ENCODE results near the gene MYORG. TPM values are rescaled to one million over a fixed set of nuclear protein-coding genes. Genes with fewer than 3 reads are reported as not detected.

Gene MYORG
- total RNA-seq, 1 donor from 2014 or later = 6.3 TPM

GRCh38 chr9:34409154-34409553 lies 32.5 kb upstream of the MYORG start:
- H3K4me3 ChIP-seq = no peak overlapping the region
- H3K9me3 ChIP-seq (replicated peaks) = no peaks in the 10 kb centered on the region
- DNase-seq = no peak
- H3K27me3 ChIP-seq (ENCODE audit: low read depth) = no peaks in the 10 kb centered on the region
- intact Hi-C loops (cut with micrococcal nuclease) = loop anchor here (10.0 kb wide), 2 partner anchors 96 to 196 kb away; no protein-coding TSS in a partner anchor
- TF ChIP-seq CTCF (IDR thresholded peaks at IDR 0.05; ENCODE audit: borderline replicate concordance) = no peak
- no peak overlapping the region for H3K27ac ChIP-seq (replicated peaks)
- peaks cover 17% of the 10 kb centered on the region for H3K36me3 ChIP-seq
- H3K4me1 ChIP-seq = no peaks in the 10 kb centered on the region

GRCh38 chr9:34408173-34408572 lies 31.5 kb upstream of the MYORG start:
- Histone ChIP-seq H3K27ac (replicated peaks) (no peak overlapping the region), H3K36me3 (peaks cover 22% of the 10 kb centered on the region), H3K9me3 (replicated peaks) (no peaks in the 10 kb centered on the region), H3K27me3 (ENCODE audit: low read depth) (no peaks in the 10 kb centered on the region), H3K4me1 (peaks cover 5% of the 10 kb centered on the region), H3K4me3 (no peak overlapping the region)
- TF ChIP-seq CTCF (IDR thresholded peaks at IDR 0.05; ENCODE audit: borderline replicate concordance) = no peak
- no peak for DNase-seq
- intact Hi-C loops (cut with micrococcal nuclease) = loop anchor here (10.0 kb wide), 2 partner anchors 97 to 197 kb away; no protein-coding TSS in a partner anchor

- H3K27me3 ChIP-seq (ENCODE audit: low read depth) = no peaks in the 10 kb centered on the region
- no peak overlapping the region for H3K27ac ChIP-seq (replicated peaks)
- H3K4me3 ChIP-seq = no peak overlapping the region
- TF ChIP-seq CTCF (IDR thresholded peaks at IDR 0.05; ENCODE audit: borderline replicate concordance) = no peak
- no peaks in the 10 kb centered on the region for H3K9me3 ChIP-seq (replicated peaks)
- peaks cover 5% of the 10 kb centered on the region for H3K4me1 ChIP-seq
- intact Hi-C loops (cut with micrococcal nuclease) = loop anchor here (10.0 kb wide), 2 partner anchors 99 to 199 kb away; no protein-coding TSS in a partner anchor
- DNase-seq = no peak
- H3K36me3 ChIP-seq = peaks cover 41% of the 10 kb centered on the region
These were observed 29.5 kb upstream of the MYORG start for GRCh38 chr9:34406219-34406618.

GRCh38 chr9:34405719-34406118 lies 29.0 kb upstream of the MYORG start:
- no peaks in the 10 kb centered on the region for H3K9me3 ChIP-seq (replicated peaks)
- H3K36me3 ChIP-seq = peaks cover 46% of the 10 kb centered on the region
- no peak for DNase-seq
- H3K4me3 ChIP-seq = no peak overlapping the region
- TF ChIP-seq CTCF (IDR thresholded peaks at IDR 0.05; ENCODE audit: borderline replicate concordance) = no peak
- peaks cover 5% of the 10 kb centered on the region for H3K4me1 ChIP-seq
- H3K27ac ChIP-seq (replicated peaks) = no peak overlapping the region
- H3K27me3 ChIP-seq (ENCODE audit: low read depth) = no peaks in the 10 kb centered on the region
- intact Hi-C loops (cut with micrococcal nuclease) = loop anchor here (10.0 kb wide), 2 partner anchors 99 to 199 kb away; no protein-coding TSS in a partner anchor

- peak; percentile 96 for TF ChIP-seq CTCF (IDR thresholded peaks at IDR 0.05; ENCODE audit: borderline replicate concordance)
- DNase-seq = peak; percentile 59
- peaks cover 65% of the 10 kb centered on the region for H3K36me3 ChIP-seq
- intact Hi-C loops (cut with micrococcal nuclease) = loop anchor here (10.0 kb wide), 2 partner anchors 101 to 201 kb away; no protein-coding TSS in a partner anchor
- H3K4me1 ChIP-seq = peaks cover 5% of the 10 kb centered on the region
- H3K27ac ChIP-seq (replicated peaks) = no peak overlapping the region
- H3K4me3 ChIP-seq = no peak overlapping the region
- H3K27me3 ChIP-seq (ENCODE audit: low read depth) = no peaks in the 10 kb centered on the region
- no peaks in the 10 kb centered on the region for H3K9me3 ChIP-seq (replicated peaks)
These were observed 27.1 kb upstream of the MYORG start for GRCh38 chr9:34403554-34404380.
